ENCODE data around the gene CDK11A.
"Not testable (repeated sequence)": the region's sequence is repeated elsewhere in the genome, so short reads cannot be mapped to it uniquely, and the experiment has no call there.

The CDK11A gene

GRCh38 chr1:1753607-1754005 lies 29.4 kb upstream of the CDK11A start:
- DNase-seq, result no peak

GRCh38 chr1:1752636-1753606 lies 28.8 kb upstream of the CDK11A start:
- DNase-seq, result no peak

GRCh38 chr1:1752190-1752589 lies 28.0 kb upstream of the CDK11A start:
- no peak for DNase-seq

GRCh38 chr1:1749941-1750340 lies 25.8 kb upstream of the CDK11A start:
- not testable (repeated sequence) for DNase-seq

- DNase-seq, result no peak
Measured at GRCh38 chr1:1748686-1749321, 24.6 kb upstream of the CDK11A start.

- DNase-seq, result not testable (repeated sequence)
Measured at GRCh38 chr1:1746566-1746909, 22.4 kb upstream of the CDK11A start.

- peak; percentile 65 for DNase-seq
Measured at GRCh38 chr1:1745651-1746565, 21.8 kb upstream of the CDK11A start.

GRCh38 chr1:1742529-1742928 lies 18.4 kb upstream of the CDK11A start:
- DNase-seq, result not testable (repeated sequence)

- DNase-seq, result not testable (repeated sequence)
Measured at GRCh38 chr1:1741013-1741412, 16.9 kb upstream of the CDK11A start.

GRCh38 chr1:1738799-1739337 lies 14.7 kb upstream of the CDK11A start:
- DNase-seq, result not testable (repeated sequence)

- DNase-seq, result not testable (repeated sequence)
Measured at GRCh38 chr1:1737675-1738590, 13.8 kb upstream of the CDK11A start.

- DNase-seq, result no peak
Measured at GRCh38 chr1:1732381-1732780, 8.2 kb upstream of the CDK11A start.

- no peak for DNase-seq
Measured at GRCh38 chr1:1730870-1731269, 6.7 kb upstream of the CDK11A start.

GRCh38 chr1:1730230-1730629 lies 6.1 kb upstream of the CDK11A start:
- DNase-seq, result not testable (repeated sequence)

- not testable (repeated sequence) for DNase-seq
Measured at GRCh38 chr1:1729116-1729816, 5.1 kb upstream of the CDK11A start.

GRCh38 chr1:1728308-1729005 lies 4.3 kb upstream of the CDK11A start:
- peak; percentile 73 for DNase-seq

GRCh38 chr1:1727131-1727651 lies 3.0 kb upstream of the CDK11A start:
- not testable (repeated sequence) for DNase-seq

GRCh38 chr1:1726088-1726487 lies 1.9 kb upstream of the CDK11A start:
- not testable (repeated sequence) for DNase-seq

- DNase-seq, result no peak
Measured at GRCh38 chr1:1721201-1721600, 3.0 kb downstream of the CDK11A start.
